Osteoblast (primary cell): ENCODE data around the gene TULP1. TPM values are rescaled to one million over a fixed set of nuclear protein-coding genes. Genes with fewer than 3 reads are reported as not detected.

Experiments
- DNase-seq: peaks from one replicate; pipeline ENCODE4 v3.0.0; 2011; ENCODE audit warnings: low spot score, mixed read lengths; ENCODE audit not compliant: insufficient read length; ENCODE audit errors: missing footprints
- H2AFZ ChIP-seq: 2 replicates; pipeline ENCODE4 v1.6.0; 2011; ENCODE audit warnings: mild to moderate bottlenecking, low read length
- H3K27ac ChIP-seq: 2 replicates; pipeline ENCODE4 v1.5.1; 2011; ENCODE audit warnings: mild to moderate bottlenecking, low read depth, low read length, moderate library complexity
- H3K27me3 ChIP-seq: 2 replicates; pipeline ENCODE4 v1.6.0; 2012; ENCODE audit warnings: mild to moderate bottlenecking, control low read depth, inconsistent platforms, low read length, moderate library complexity; ENCODE audit not compliant: insufficient read depth
- H3K36me3 ChIP-seq: 2 replicates; pipeline ENCODE4 v1.5.1; 2011; ENCODE audit warnings: mild to moderate bottlenecking, low read length, control low read depth, moderate library complexity; ENCODE audit not compliant: insufficient read depth
- H3K4me1 ChIP-seq: 2 replicates; pipeline ENCODE4 v1.5.1; 2011; ENCODE audit warnings: mild to moderate bottlenecking, low read length, control low read depth, moderate library complexity; ENCODE audit not compliant: insufficient read depth
- H3K4me2 ChIP-seq: 2 replicates; pipeline ENCODE4 v1.6.0; 2011; ENCODE audit warnings: mild to moderate bottlenecking, low read length; ENCODE audit not compliant: insufficient read depth
- H3K4me3 ChIP-seq: fragments of 200-600 bp; sonication (generic); 3 replicates; pipeline ENCODE4 v1.5.1; 2012; ENCODE audit warnings: mild to moderate bottlenecking, low read length, inconsistent platforms; ENCODE audit not compliant: insufficient read depth
- H3K79me2 ChIP-seq: 2 replicates; pipeline ENCODE4 v1.6.0; 2012; ENCODE audit warnings: mild to moderate bottlenecking, low read length, control low read depth, inconsistent platforms; ENCODE audit not compliant: insufficient read depth
- H3K9me3 ChIP-seq: 2 replicates; pipeline ENCODE4 v1.5.1; 2011; ENCODE audit warnings: low read depth, low read length, control low read depth
- H4K20me1 ChIP-seq: 2 replicates; pipeline ENCODE4 v1.6.0; 2012; ENCODE audit warnings: mild to moderate bottlenecking, low read length, control low read depth; ENCODE audit not compliant: insufficient read depth
- CTCF ChIP-seq: IDR thresholded peaks from 2 replicates; pipeline ENCODE4 v1.5.1; 2011; ENCODE audit warnings: mild to moderate bottlenecking, low read depth, low read length, moderate library complexity; ENCODE audit errors: extremely low read depth
- total RNA-seq: library from RNA; depleted of rRNA; stranded (reverse); fragments of >200 nt; gene quantifications from 2 replicates; pipeline ENCODE4 v1.2.3, GENCODE V29; 2012

Gene TULP1
- total RNA-seq, 1 donor, result not detected

- Histone ChIP-seq H2AFZ (no peak overlapping the region), H3K4me2 (peak overlapping the region; percentile 44), H3K9me3 (no peaks in the 10 kb centered on the region)
Measured at GRCh38 chr6:35493307-35493983, 19.3 kb downstream of the TULP1 start.

GRCh38 chr6:35492974-35493284 is 19.8 kb downstream of the TULP1 start:
- no peak for TF ChIP-seq CTCF
- Histone ChIP-seq H3K9me3 (no peaks in the 10 kb centered on the region), H3K27ac (no peak overlapping the region), H3K36me3 (no peaks in the 10 kb centered on the region), H4K20me1 (peaks cover 34% of the 10 kb centered on the region), H3K79me2 (peaks cover 77% of the 10 kb centered on the region), H3K27me3 (no peaks in the 10 kb centered on the region), H3K4me1 (peaks cover 33% of the 10 kb centered on the region), H2AFZ (no peak overlapping the region), H3K4me2 (no peak overlapping the region), H3K4me3 (no peak overlapping the region)
- DNase-seq, result peak; percentile 77

More at GRCh38 chr6:35493307-35493983, 19.3 kb downstream of the TULP1 start:
- H3K36me3 ChIP-seq, result no peaks in the 10 kb centered on the region
- peaks cover 32% of the 10 kb centered on the region for H3K4me1 ChIP-seq
- H3K27ac ChIP-seq, result peak overlapping the region; percentile 51
- DNase-seq, result peak; percentile 83
- no peak overlapping the region for H3K4me3 ChIP-seq
- no peak for TF ChIP-seq CTCF
- no peaks in the 10 kb centered on the region for H3K27me3 ChIP-seq
- peaks cover 72% of the 10 kb centered on the region for H3K79me2 ChIP-seq
- H4K20me1 ChIP-seq, result peaks cover 32% of the 10 kb centered on the region

GRCh38 chr6:35492258-35492973 is 20.3 kb downstream of the TULP1 start:
- H3K4me2 ChIP-seq, result no peak overlapping the region
- TF ChIP-seq CTCF, result no peak
- peaks cover 38% of the 10 kb centered on the region for H3K4me1 ChIP-seq
- H2AFZ ChIP-seq, result no peak overlapping the region
- H3K79me2 ChIP-seq, result peaks cover 82% of the 10 kb centered on the region
- H3K36me3 ChIP-seq, result no peaks in the 10 kb centered on the region
- no peak overlapping the region for H3K27ac ChIP-seq
- no peaks in the 10 kb centered on the region for H3K27me3 ChIP-seq
- peaks cover 36% of the 10 kb centered on the region for H4K20me1 ChIP-seq
- no peak for DNase-seq
- H3K4me3 ChIP-seq, result no peak overlapping the region
- no peaks in the 10 kb centered on the region for H3K9me3 ChIP-seq

- Histone ChIP-seq H3K79me2 (peaks cover 87% of the 10 kb centered on the region), H3K27ac (no peak overlapping the region), H3K4me2 (no peak overlapping the region), H3K4me3 (no peak overlapping the region), H3K27me3 (no peaks in the 10 kb centered on the region), H3K36me3 (no peaks in the 10 kb centered on the region), H2AFZ (no peak overlapping the region), H3K9me3 (no peaks in the 10 kb centered on the region), H4K20me1 (peaks cover 36% of the 10 kb centered on the region), H3K4me1 (peaks cover 38% of the 10 kb centered on the region)
- peak; percentile 71 for DNase-seq
- TF ChIP-seq CTCF, result no peak
Measured at GRCh38 chr6:35491558-35492257, 21.0 kb downstream of the TULP1 start.
